ENCODE measurements around the gene TRIP12. TPM values are rescaled to one million over a fixed set of nuclear protein-coding genes. Genes with fewer than 3 reads are reported as not detected.

The TRIP12 gene
- total and polyA plus RNA-seq, 2 experiments from 2014 or later: 21.5 to 133 TPM

GRCh38 chr2:229818230-229818629 is 103.6 kb downstream of the TRIP12 start:
- H3K27me3 ChIP-seq (ENCODE audit: insufficient read depth): no peaks in the 10 kb centered on the region
- Mint-ChIP-seq H3K4me1 (no peaks in the 10 kb centered on the region), H3K27me3 (ENCODE audit: insufficient read depth, low read depth, poor library complexity) (no peaks in the 10 kb centered on the region), H3K36me3 (ENCODE audit: low read depth) (peaks cover 17% of the 10 kb centered on the region), H3K4me3 (no peak overlapping the region), H3K9me3 (no peaks in the 10 kb centered on the region), H3K27ac (no peak overlapping the region; the same call in 1 of the 2 replicates)
- 0 out of 2 replicates have a peak, but pooled peaks cover 4% of the 10 kb centered on the region for H4K20me1 ChIP-seq (replicated peaks; ENCODE audit: insufficient read depth)
- no peak overlapping the region for H2AFZ ChIP-seq
- H3K4me3 ChIP-seq: no peak overlapping the region
- no peaks in the 10 kb centered on the region for H3K4me1 ChIP-seq (ENCODE audit: insufficient read depth)
- H3K4me2 ChIP-seq: no peak overlapping the region
- DNase-seq (ENCODE audit: low spot score) (no peak), ATAC-seq (no peak)
- H3K36me3 ChIP-seq (ENCODE audit: insufficient read depth): 0 out of 2 replicates have a peak, but pooled peaks cover 3% of the 10 kb centered on the region
- H3K9me2 ChIP-seq (ENCODE audit: insufficient read depth): no peaks in the 10 kb centered on the region
- no peak overlapping the region for H3K27ac ChIP-seq (ENCODE audit: low read depth)
- TF ChIP-seq CREB1 (CRISPR knock-in tag; IDR thresholded peaks at IDR 0.05; ENCODE audit: low read depth) (no peak), EZH2 (IDR thresholded peaks at IDR 0.05; ENCODE audit: low read depth, unreplicated experiment) (no peak), ZNF331 (CRISPR knock-in tag; IDR thresholded peaks at IDR 0.05; ENCODE audit: low read depth) (no peak), ZNF462 (CRISPR knock-in tag; IDR thresholded peaks at IDR 0.05) (no peak), NANOG (IDR thresholded peaks at IDR 0.05; ENCODE audit: borderline replicate concordance) (no peak), ZNF114 (CRISPR knock-in tag; IDR thresholded peaks at IDR 0.05) (no peak), JUNB (IDR thresholded peaks at IDR 0.05; ENCODE audit: unreplicated experiment) (no peak), STAT1 (IDR thresholded peaks at IDR 0.05; ENCODE audit: unreplicated experiment) (no peak), POLR2AphosphoS5 (IDR thresholded peaks at IDR 0.05; ENCODE audit: low read depth) (no peak), EZH2phosphoT487 (IDR thresholded peaks at IDR 0.05; ENCODE audit: unreplicated experiment) (no peak)
- H3F3A ChIP-seq (replicated peaks; ENCODE audit: low read depth): no peaks in the 10 kb centered on the region
- H3K79me2 ChIP-seq (replicated peaks; ENCODE audit: insufficient read depth): no peaks in the 10 kb centered on the region

All from GM23338 (cell line).